HG03460 (cell line): ENCODE results near the gene TMEM147.
"Not testable (repeated sequence)": the region's sequence is repeated elsewhere in the genome, so short reads cannot be mapped to it uniquely, and the experiment has no call there.

Experiments used
- ATAC-seq: cut with Tn5 transposase; IDR thresholded peaks from one replicate; pipeline ENCODE4 v1.9.1; 2021; ENCODE audit not compliant: unreplicated experiment

Gene TMEM147

GRCh38 chr19:35561436-35561835, 16.0 kb downstream of the TMEM147 start:
- no peak for ATAC-seq

DNA sequence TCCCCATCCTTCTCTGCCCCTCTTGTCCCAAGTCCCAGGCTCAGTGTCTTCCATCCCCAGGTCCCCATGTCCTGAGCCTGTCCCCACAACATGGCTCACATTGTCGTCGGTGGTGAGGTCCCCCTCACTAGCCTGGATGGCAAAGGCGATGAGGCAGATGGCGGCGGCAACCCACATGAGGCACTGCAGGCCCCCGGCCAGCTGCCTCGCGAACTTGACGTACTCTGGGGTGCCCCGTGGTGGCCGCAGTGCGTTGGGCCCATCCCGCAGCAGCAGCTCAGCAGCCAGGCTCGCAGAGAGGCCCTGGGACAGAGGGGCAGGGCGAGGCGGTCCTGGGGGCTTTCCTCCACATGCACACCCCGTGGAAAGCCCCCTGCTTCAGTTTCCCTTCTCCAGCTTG, 16.9 kb downstream of the TMEM147 start:
- no peak for ATAC-seq

DNA sequence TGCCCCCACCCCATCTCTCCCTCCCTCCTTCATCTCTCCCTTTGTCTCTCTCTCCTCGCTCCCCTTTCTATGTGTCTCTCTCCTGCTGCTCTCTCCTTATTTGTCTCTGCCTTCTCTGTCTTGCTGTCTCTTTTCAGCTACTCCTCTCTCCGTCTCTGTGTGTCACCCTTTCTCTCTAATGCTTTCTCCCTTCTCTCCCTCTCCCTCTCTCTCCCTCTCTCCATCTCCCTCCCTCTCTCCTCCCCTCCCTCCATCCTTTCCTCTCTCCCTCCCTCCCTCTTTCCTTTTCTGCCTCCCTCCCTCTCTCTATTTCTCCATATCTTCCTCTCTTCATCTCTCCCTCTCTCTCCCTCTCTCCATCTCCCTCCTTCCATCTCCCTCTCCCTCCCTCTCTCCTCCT, 17.4 kb downstream of the TMEM147 start:
- ATAC-seq = no peak

DNA sequence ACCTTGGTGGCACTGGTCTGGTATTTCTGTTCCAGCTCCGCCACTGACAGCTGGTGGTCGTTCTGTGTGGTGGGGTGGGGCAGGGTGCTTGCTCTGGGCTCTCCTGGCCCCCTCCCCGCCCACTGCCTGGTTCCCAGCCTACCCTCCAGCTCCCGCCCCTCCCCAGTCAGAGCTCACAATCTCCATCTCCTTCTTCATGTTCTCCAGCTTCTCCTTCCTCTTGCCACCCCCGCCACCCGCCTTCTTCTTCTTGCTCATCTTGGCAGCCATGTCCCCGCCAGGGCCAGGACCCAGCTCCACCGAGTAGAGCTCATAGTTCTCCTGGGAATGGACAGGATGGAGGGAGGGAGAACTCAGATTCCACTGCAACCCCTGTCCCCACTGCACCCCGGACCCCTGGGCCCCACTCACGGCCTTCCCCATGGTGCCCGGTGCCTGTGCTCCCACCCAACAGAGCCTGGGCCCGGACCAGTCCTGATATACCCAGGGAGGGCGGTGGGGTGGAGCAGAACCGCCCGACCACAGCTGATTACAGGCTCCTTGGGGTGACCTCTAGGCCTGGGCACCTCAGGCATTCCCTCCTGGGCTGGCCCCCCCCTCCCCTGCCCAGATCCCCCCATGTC, 17.9 kb downstream of the TMEM147 start, which contains the start of gene ATP4A:
ATP4A (minus strand) TSS at position 452 of the 623 bp plus-strand sequence; CDS start at position 423, 29 bp downstream.
- ATAC-seq = no peak

DNA sequence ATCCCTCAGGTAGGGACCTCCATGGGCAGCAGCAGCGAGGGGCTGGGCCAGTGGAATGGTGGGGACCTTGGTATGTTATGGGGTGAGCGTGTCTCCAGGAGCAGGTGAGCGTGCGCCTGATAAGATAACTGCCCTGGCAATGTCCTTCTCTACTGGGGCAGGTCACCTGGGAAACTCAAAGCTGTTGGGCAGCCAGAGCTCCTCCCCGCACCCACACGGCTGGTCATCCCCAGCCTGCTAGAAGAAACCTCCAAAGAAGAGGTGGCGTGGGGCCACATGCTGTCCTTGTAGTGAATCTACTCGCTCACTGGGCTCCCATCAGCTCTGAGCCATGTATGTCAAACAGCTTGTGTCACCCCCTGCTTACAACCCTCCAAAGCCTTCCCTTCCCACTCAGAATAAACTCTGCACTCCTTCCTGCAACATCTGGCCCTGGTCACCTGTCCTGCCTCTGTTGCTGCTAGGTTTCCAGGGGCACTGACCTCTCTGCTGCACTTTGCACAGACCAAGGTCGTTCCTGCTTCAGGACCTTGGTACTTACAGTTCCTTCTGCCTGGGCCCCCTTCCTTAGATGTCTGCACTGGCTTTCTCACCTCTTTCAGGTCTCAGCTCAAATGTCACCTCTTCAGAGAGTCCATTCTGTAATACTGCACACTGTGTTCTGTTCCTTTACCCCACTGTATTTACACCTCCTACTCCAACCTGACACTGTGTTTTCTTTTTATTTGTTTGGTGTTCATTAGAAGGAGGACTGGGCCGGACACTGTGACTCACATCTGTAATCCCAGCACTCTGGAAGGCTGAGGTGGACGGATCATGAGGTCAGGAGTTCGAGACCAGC, 19.8 kb downstream of the TMEM147 start:
- ATAC-seq = no peak

DNA sequence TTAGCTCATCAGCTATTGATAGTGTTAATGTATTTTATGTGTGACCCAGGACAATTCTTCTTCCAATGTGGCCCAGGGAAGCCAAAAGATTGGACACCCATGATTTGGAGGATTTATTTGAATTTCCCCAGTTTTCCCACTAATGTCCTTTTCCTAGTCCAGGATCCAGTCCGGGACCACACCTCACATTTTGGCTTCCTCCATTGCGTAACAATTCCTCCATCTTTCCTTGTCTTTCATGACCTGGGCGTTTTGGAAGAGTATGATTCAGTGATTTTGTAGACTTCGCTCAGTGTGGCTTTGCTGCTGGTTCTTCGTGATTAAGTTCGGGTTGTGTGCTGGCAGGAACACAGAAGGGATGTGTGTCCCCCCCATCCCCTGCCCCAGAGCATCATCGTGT, 21.3 kb downstream of the TMEM147 start:
- ATAC-seq = no peak

GRCh38 chr19:35569281-35569781, 23.9 kb downstream of the TMEM147 start:
- no peak for ATAC-seq

DNA sequence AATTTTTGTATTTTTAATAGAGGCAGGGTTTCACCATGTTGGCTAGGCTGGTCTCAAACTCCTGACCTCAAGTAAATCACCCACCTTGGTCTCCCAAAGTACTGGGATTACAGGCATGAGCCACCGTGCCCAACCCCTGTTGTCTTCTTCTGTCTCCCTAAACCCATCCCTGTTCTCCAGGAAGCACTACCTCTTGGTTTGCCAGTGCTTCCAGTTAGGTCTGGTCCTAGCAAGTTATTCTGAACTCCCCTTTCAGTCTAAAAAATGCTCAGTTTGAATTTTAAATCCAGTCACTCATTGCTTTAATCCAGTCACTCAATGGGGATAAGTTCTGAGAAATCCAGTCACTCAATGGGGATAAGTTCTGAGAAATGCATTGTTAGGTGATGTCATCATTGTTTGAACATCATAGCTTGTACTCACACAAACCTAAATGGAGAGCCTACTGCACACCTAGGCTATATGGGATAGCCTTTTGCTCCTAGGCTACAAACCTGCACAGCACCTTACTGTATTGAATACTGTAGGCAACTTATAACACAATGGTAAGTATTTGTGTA, 26.1 kb downstream of the TMEM147 start:
- no peak for ATAC-seq

DNA sequence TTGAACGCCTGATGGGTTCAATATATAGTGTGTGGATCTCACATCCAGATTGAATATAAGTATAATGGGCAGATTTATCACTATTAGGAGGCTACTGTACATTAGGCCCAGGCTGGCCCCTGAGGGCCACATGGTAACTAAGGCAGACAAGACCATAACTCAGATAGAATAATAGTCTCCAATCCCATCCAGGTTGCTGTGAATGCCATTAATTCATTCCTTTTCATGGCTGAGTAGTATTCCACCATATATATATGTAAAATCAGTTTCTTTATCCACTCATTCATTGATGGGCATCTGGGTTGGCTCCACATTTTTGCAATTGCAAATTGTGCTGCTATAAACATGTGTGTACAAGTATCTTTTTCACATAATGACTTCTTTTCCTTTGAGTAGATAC, 32.5 kb downstream of the TMEM147 start:
- ATAC-seq = no peak

- ATAC-seq = no peak
Measured at GRCh38 chr19:35578707-35579106, 33.3 kb downstream of the TMEM147 start.

GRCh38 chr19:35582760-35583159, 37.3 kb downstream of the TMEM147 start:
- no peak for ATAC-seq

DNA sequence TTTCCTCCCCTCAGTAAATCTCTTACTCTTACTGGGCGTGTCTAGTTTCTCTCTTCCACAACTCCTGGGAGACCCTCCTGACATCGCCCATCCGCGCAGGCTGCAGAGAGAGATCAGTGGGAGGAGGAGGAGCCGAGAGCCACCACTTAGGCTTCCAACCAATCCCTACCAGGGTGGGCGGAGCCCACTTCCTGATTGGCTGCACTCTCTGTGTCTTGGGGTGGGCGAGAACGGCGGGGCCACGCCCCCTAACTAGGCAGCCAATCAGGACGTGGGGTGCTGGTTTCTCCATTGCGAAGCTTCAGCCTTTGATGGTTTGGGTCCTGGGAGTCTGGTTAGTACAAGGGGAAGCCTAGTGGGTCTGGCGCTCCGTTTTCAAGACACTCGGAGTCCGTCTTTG, 40.4 kb downstream of the TMEM147 start, which contains the start of gene PMIS2:
PMIS2 (plus strand) TSS at position 326 of the 400 bp plus-strand sequence. CDS start 87 bp downstream, outside the sequence.
- no peak for ATAC-seq

GRCh38 chr19:35587321-35587720, 41.9 kb downstream of the TMEM147 start:
- no peak for ATAC-seq

DNA sequence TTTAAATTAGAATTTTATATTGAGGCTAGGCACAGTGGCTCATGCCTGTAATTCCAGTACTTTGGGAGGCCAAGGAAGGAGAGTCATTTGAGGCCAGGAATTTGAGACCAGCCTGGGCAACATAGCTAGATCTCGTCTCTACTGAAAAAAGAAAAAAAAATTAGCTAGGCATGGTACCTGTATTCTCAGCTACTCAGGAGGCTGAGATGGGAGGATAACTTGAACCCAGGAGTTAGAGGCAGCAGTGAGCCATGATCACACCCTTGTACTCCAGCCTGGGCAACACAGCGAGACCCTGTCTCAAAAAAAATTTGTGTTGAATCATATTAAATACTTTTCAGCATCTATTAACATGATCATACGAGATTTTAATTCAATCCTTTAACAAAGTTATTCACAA, 45.4 kb downstream of the TMEM147 start:
- no peak for ATAC-seq

DNA sequence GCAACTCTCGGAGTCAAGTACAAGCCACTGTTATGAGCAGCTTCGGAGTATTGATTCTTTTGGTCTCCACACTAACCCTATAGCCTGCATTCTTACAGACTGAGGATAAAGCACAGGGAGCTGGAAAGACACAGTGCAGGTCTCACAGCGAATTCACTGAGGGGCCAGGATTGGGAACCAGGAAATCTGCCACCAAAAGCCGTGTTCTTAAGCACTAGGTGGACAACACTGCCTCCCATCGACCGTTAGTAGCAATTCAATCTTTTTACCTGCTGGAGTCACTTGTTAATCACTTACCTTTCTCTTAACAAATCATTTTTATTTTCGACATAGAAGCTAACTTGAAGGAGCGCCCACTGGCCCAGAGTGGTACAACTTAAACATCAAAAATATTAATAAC, 46.8 kb downstream of the TMEM147 start:
- no peak for ATAC-seq

GRCh38 chr19:35595026-35595425, 49.6 kb downstream of the TMEM147 start:
- ATAC-seq = not testable (repeated sequence)

- no peak for ATAC-seq
Measured at GRCh38 chr19:35595928-35596327, 50.5 kb downstream of the TMEM147 start.

- peak; percentile 59 for ATAC-seq
Measured at GRCh38 chr19:35596366-35596999, 51.1 kb downstream of the TMEM147 start.
